GM20000 (cell line): ENCODE measurements around the gene RNF150.

ENCODE experiments used
- DNase-seq: peaks from one replicate; pipeline ENCODE4 v3.0.0; 2012; ENCODE audit warnings: low spot score
- CTCF ChIP-seq: IDR thresholded peaks from 2 replicates; pipeline ENCODE4 v1.5.1; 2012; ENCODE audit warnings: mild to moderate bottlenecking, control low read depth; ENCODE audit errors: extremely low read depth, missing control alignments

Gene RNF150

GRCh38 chr4:141130947-141131605 lies 2.2 kb downstream of the RNF150 start:
- DNase-seq, result no peak

GRCh38 chr4:141127884-141128283 lies 5.4 kb downstream of the RNF150 start:
- DNase-seq, result no peak
- no peak for TF ChIP-seq CTCF

More at GRCh38 chr4:141130947-141131605, 2.2 kb downstream of the RNF150 start:
- no peak for TF ChIP-seq CTCF

GRCh38 chr4:141126769-141127168 lies 6.5 kb downstream of the RNF150 start:
- no peak for DNase-seq
- TF ChIP-seq CTCF, result no peak

GRCh38 chr4:141124224-141124623 lies 9.0 kb downstream of the RNF150 start:
- no peak for TF ChIP-seq CTCF
- no peak for DNase-seq

- no peak for DNase-seq
Measured at GRCh38 chr4:141121768-141122454, 11.4 kb downstream of the RNF150 start.

GRCh38 chr4:141121101-141121500 lies 12.2 kb downstream of the RNF150 start:
- no peak for TF ChIP-seq CTCF
- no peak for DNase-seq

More at GRCh38 chr4:141121768-141122454, 11.4 kb downstream of the RNF150 start:
- TF ChIP-seq CTCF, result no peak

- DNase-seq, result no peak
- no peak for TF ChIP-seq CTCF
Measured at GRCh38 chr4:141120036-141120593, 13.2 kb downstream of the RNF150 start.
